Cardiac fibroblast (primary cell): ENCODE data around the gene PTK6.
A peak's percentile ranks its signal among the peaks of the same experiment; 100 is the strongest.

ENCODE experiments used
- DNase-seq, 2 donors: peaks; one replicate each; pipeline versions ENCODE4 v3.0.0 to v3.0.0-alpha.2; 2010; ENCODE audit warnings: low read depth in 2 of 2
- H3K4me3 ChIP-seq, 2 donors: replicated peaks in 1 of 2; 1 replicate in 1 of 2; 2 replicates in 1 of 2; pipeline ENCODE4 v1.5.1; 2011; ENCODE audit warnings: low read depth in 2 of 2, low read length in 2 of 2, mild to moderate bottlenecking in 2 of 2, moderate library complexity in 1 of 2
- CTCF ChIP-seq: IDR thresholded peaks from one replicate; pipeline ENCODE4 v1.5.1; 2011; ENCODE audit warnings: low read depth, mild to moderate bottlenecking, low read length, inconsistent platforms

The PTK6 gene

GRCh38 chr20:63522981-63523611 lies 14.1 kb downstream of the PTK6 start:
- no peak for TF ChIP-seq CTCF
- DNase-seq: no peak
- H3K4me3 ChIP-seq: no peak overlapping the region

- TF ChIP-seq CTCF: no peak
- H3K4me3 ChIP-seq: peak overlapping the region; percentile 29 to 90
- DNase-seq: no peak
Measured at GRCh38 chr20:63522091-63522868, 14.9 kb downstream of the PTK6 start.

GRCh38 chr20:63521602-63522001 lies 15.6 kb downstream of the PTK6 start:
- TF ChIP-seq CTCF: no peak
- DNase-seq: peak in 1 of 2 donors; percentile 16
- H3K4me3 ChIP-seq: peak overlapping the region; percentile 81 to 90

- peak; percentile 74 for DNase-seq
- peak overlapping the region; percentile 81 to 90 for H3K4me3 ChIP-seq
- TF ChIP-seq CTCF: no peak
Measured at GRCh38 chr20:63520934-63521601, 16.1 kb downstream of the PTK6 start.

- no peak for TF ChIP-seq CTCF
- DNase-seq: peak; percentile 83 to 88
- H3K4me3 ChIP-seq: peak within 1 kb of the TSS; percentile 81 to 90
Measured at GRCh38 chr20:63520504-63520933, 16.7 kb downstream of the PTK6 start, which contains the start of gene PPDPF. PPDPF (plus strand) TSS chr20:63520765; CDS start chr20:63521309, 544 bp downstream.

GRCh38 chr20:63519668-63520503 lies 17.3 kb downstream of the PTK6 start:
- TF ChIP-seq CTCF: peak; percentile 17
- peak overlapping the region; percentile 63 to 90 for H3K4me3 ChIP-seq
- peak in 1 of 2 donors; percentile 40 for DNase-seq
